K562 (cell line): ENCODE measurements around the gene LRMDA.

Experiments
- MEF2D ChIP-seq: conservative IDR thresholded peaks from 2 replicates; pipeline ENCODE4 v1.6.1; 2016; ENCODE audit warnings: low read depth, missing genetic modification characterization, missing compliant biosample characterization
- RAD51 ChIP-seq: fragments of 450-650 bp; IDR thresholded peaks from 2 replicates; pipeline ENCODE4 v1.7.1; 2016; ENCODE audit warnings: low read depth, mild to moderate bottlenecking, borderline replicate concordance
- SAFB ChIP-seq: fragments of 200-400 bp; formaldehyde crosslinking; IDR thresholded peaks from 2 replicates; pipeline ENCODE4 v1.6.1; 2017; ENCODE audit warnings: low read depth, low read length, borderline replicate concordance
- SETDB1 ChIP-seq: IDR thresholded peaks from one replicate; pipeline ENCODE4 v1.6.1; 2012; ENCODE audit warnings: low read length, control low read depth, inconsistent platforms
- TARDBP ChIP-seq: fragments of 450-650 bp; IDR thresholded peaks from 2 replicates; pipeline ENCODE4 v1.6.1; 2016
- TEAD2 ChIP-seq: fragments of 450-650 bp; IDR thresholded peaks from 2 replicates; pipeline ENCODE4 v1.6.1; 2016; ENCODE audit warnings: missing genetic modification characterization, control low read depth, missing compliant biosample characterization
- TEAD4 ChIP-seq, 2 experiments: sonication (generic) in 1 of 2; formaldehyde crosslinking in 1 of 2; IDR thresholded peaks; 2 replicates each; pipeline versions ENCODE4 v1.6.1 to v1.8.0; 2012 to 2022; ENCODE audit warnings: borderline replicate concordance in 1 of 2, inconsistent platforms in 1 of 2, low read length in 1 of 2, mild to moderate bottlenecking in 1 of 2, missing genetic modification reagents in 1 of 2
- ZNF324 ChIP-seq: fragments of 250-450 bp; sonication (Bioruptor Pico); IDR thresholded peaks from 2 replicates; pipeline ENCODE4 v1.4.0; 2020; ENCODE audit warnings: mild to moderate bottlenecking
- TF ChIP-seq, protein P1 (sequence below), 3 experiments: IDR thresholded peaks in 2 of 3; conservative IDR thresholded peaks in 1 of 3; 2 replicates each; pipeline ENCODE4 v1.5.1; 2011 to 2012; ENCODE audit warnings: low read length in 3 of 3, mild to moderate bottlenecking in 3 of 3, control low read depth in 2 of 3, improper control_type of control experiment in 1 of 3, inconsistent platforms in 1 of 3, low read depth in 1 of 3, mixed read lengths in 1 of 3, moderate library complexity in 1 of 3; ENCODE audit not compliant: insufficient read depth in 2 of 3
- TF ChIP-seq, protein P2 (sequence below): sonication (generic); formaldehyde crosslinking; IDR thresholded peaks from 2 replicates; pipeline ENCODE4 v1.5.0; 2020; ENCODE audit warnings: missing genetic modification reagents

GRCh38 chr10:76218035-76218434 is 786.6 kb downstream of the LRMDA start:
- TF ChIP-seq MEF2D (tag): no peak
- no peak for TF ChIP-seq SAFB
- TF ChIP-seq, protein P1, sequence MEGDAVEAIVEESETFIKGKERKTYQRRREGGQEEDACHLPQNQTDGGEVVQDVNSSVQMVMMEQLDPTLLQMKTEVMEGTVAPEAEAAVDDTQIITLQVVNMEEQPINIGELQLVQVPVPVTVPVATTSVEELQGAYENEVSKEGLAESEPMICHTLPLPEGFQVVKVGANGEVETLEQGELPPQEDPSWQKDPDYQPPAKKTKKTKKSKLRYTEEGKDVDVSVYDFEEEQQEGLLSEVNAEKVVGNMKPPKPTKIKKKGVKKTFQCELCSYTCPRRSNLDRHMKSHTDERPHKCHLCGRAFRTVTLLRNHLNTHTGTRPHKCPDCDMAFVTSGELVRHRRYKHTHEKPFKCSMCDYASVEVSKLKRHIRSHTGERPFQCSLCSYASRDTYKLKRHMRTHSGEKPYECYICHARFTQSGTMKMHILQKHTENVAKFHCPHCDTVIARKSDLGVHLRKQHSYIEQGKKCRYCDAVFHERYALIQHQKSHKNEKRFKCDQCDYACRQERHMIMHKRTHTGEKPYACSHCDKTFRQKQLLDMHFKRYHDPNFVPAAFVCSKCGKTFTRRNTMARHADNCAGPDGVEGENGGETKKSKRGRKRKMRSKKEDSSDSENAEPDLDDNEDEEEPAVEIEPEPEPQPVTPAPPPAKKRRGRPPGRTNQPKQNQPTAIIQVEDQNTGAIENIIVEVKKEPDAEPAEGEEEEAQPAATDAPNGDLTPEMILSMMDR (IDR thresholded peaks at IDR 0.05 in 2 of 3, conservative IDR thresholded peaks at IDR 0.05 in 1 of 3; ENCODE audit: insufficient read depth in 2 of 3, low read depth in 1 of 3, low read length in 3 of 3): no peak
- no peak for TF ChIP-seq TEAD2
- TF ChIP-seq SETDB1: no peak
- TF ChIP-seq TARDBP: no peak
- no peak for TF ChIP-seq TEAD4 (IDR thresholded peaks at IDR 0.05; ENCODE audit: low read length)
- no peak for TF ChIP-seq TEAD4 (CRISPR knock-in tag; IDR thresholded peaks at IDR 0.05; ENCODE audit: borderline replicate concordance)
- TF ChIP-seq RAD51: no peak
- TF ChIP-seq, protein P2, sequence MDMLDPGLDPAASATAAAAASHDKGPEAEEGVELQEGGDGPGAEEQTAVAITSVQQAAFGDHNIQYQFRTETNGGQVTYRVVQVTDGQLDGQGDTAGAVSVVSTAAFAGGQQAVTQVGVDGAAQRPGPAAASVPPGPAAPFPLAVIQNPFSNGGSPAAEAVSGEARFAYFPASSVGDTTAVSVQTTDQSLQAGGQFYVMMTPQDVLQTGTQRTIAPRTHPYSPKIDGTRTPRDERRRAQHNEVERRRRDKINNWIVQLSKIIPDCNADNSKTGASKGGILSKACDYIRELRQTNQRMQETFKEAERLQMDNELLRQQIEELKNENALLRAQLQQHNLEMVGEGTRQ (CRISPR knock-in tag): no peak
- no peak for TF ChIP-seq ZNF324 (CRISPR knock-in tag)
